CD4-positive, alpha-beta T cell (primary cell): ENCODE data around the gene C3orf70. TPM values are rescaled to one million over a fixed set of nuclear protein-coding genes. Genes with fewer than 3 reads are reported as not detected.

Source experiments
- ATAC-seq: fragments of 200-7000 bp; cut with Tn5 transposase; one replicate; pipeline ENCODE4 v1.10.0; 2022; ENCODE audit warnings: mild to moderate bottlenecking; ENCODE audit not compliant: poor library complexity
- CTCF ChIA-PET: fragments of 350-600 bp; sonication (Branson Sonifier 250); formaldehyde crosslinking; loops from one replicate; lab custom pipeline; 2021; ENCODE audit warnings: antibody characterized with exemption, inconsistent platforms; lab: Charles Lee
- POLR2A ChIA-PET: fragments of 350-600 bp; sonication (Branson Sonifier 250); formaldehyde crosslinking; loops from one replicate; lab custom pipeline; 2021; ENCODE audit warnings: antibody characterized with exemption, inconsistent platforms; lab: Charles Lee
- DNase-seq, 14 experiments: peaks; one replicate each; pipeline ENCODE4 v3.0.0-alpha.2; 2013 to 2020; ENCODE audit warnings: mixed read lengths in 2 of 14
- H3K27ac ChIP-seq, 2 donors: one replicate each; pipeline versions ENCODE4 v1.5.1 to v1.7.0; 2013; ENCODE audit warnings: low read length in 2 of 2, low read depth in 1 of 2, mild to moderate bottlenecking in 1 of 2
- H3K27me3 ChIP-seq, 2 experiments: 1 replicate in 1 of 2; 2 replicates in 1 of 2; pipeline versions ENCODE4 v1.6.1 to v1.7.0; 2013; ENCODE audit warnings: low read length in 2 of 2, control low read depth in 1 of 2, mild to moderate bottlenecking in 1 of 2, moderate library complexity in 1 of 2; ENCODE audit not compliant: insufficient read depth in 2 of 2, control insufficient read depth in 1 of 2
- H3K36me3 ChIP-seq: one replicate; pipeline ENCODE4 v1.6.1; 2013; ENCODE audit warnings: low read length, control low read depth; ENCODE audit not compliant: insufficient read depth
- H3K4me1 ChIP-seq: one replicate; pipeline ENCODE4 v1.6.1; 2013; ENCODE audit warnings: low read length, control low read depth; ENCODE audit not compliant: insufficient read depth
- H3K4me3 ChIP-seq: one replicate; pipeline ENCODE4 v1.5.1; 2013; ENCODE audit warnings: mild to moderate bottlenecking, low read length, moderate library complexity
- H3K9me3 ChIP-seq, 2 experiments: 1 replicate in 1 of 2; 2 replicates in 1 of 2; pipeline versions ENCODE4 v1.6.1 to v1.7.0; 2013; ENCODE audit warnings: low read length in 2 of 2, mild to moderate bottlenecking in 2 of 2, control low read depth in 1 of 2, moderate library complexity in 1 of 2; ENCODE audit not compliant: control insufficient read depth in 1 of 2, insufficient read depth in 1 of 2
- H3K27ac Mint-ChIP-seq: one replicate; pipeline ENCODE4 v1.8.0; 2020; ENCODE audit warnings: mixed read lengths
- H3K27me3 Mint-ChIP-seq: one replicate; pipeline ENCODE4 v1.8.0; 2021; ENCODE audit warnings: mixed read lengths
- H3K36me3 Mint-ChIP-seq: one replicate; pipeline ENCODE4 v1.8.0; 2021; ENCODE audit warnings: low read depth, mixed read lengths
- H3K4me1 Mint-ChIP-seq: one replicate; pipeline ENCODE4 v1.8.0; 2021; ENCODE audit warnings: low read depth, mixed read lengths
- H3K4me3 Mint-ChIP-seq: one replicate; pipeline ENCODE4 v1.8.0; 2020; ENCODE audit warnings: mild to moderate bottlenecking, mixed read lengths
- H3K9me3 Mint-ChIP-seq: one replicate; pipeline ENCODE4 v1.8.0; 2020; ENCODE audit warnings: mixed read lengths
- intact Hi-C, 2 experiments: fragments of 100-400 bp; cut with DNase I in 1 of 2; cut with micrococcal nuclease in 1 of 2; formaldehyde crosslinking; loops; one replicate each; pipeline versions ENCODE4 v1.15.1 to v1.9.0; 2023 to 2025; cut with DNase I, micrococcal nuclease
- total RNA-seq, 174 experiments: library from RNA in 2 of 174; stranded (reverse) in 2 of 174; gene quantifications; one replicate each; pipeline ENCODE4 v1.2.3 and lab custom pipeline; 2021 to 2026
- TF ChIP-seq, protein P1 (sequence below): fragments of 200-600 bp; IDR thresholded peaks from one replicate; pipeline ENCODE4 v1.8.0; 2022; ENCODE audit warnings: antibody characterized with exemption, mild to moderate bottlenecking

C3orf70 gene
- total RNA-seq, 2 experiments from 2014 or later: not detected

- ChIA-PET POLR2A (no interaction called here), CTCF (no interaction called here)
- H3K4me3 ChIP-seq: no peak overlapping the region
- H3K9me3 ChIP-seq: no peaks in the 10 kb centered on the region
- intact Hi-C loops: no loop called here
- H3K27ac Mint-ChIP-seq: no peak overlapping the region
- H3K36me3 Mint-ChIP-seq: no peaks in the 10 kb centered on the region
- H3K27ac ChIP-seq: no peak overlapping the region
- H3K4me1 Mint-ChIP-seq: no peaks in the 10 kb centered on the region
- no peaks in the 10 kb centered on the region for H3K27me3 ChIP-seq
- no peaks in the 10 kb centered on the region for H3K36me3 ChIP-seq
- no peaks in the 10 kb centered on the region for H3K9me3 Mint-ChIP-seq
- H3K4me1 ChIP-seq: no peaks in the 10 kb centered on the region
- TF ChIP-seq, protein P1, sequence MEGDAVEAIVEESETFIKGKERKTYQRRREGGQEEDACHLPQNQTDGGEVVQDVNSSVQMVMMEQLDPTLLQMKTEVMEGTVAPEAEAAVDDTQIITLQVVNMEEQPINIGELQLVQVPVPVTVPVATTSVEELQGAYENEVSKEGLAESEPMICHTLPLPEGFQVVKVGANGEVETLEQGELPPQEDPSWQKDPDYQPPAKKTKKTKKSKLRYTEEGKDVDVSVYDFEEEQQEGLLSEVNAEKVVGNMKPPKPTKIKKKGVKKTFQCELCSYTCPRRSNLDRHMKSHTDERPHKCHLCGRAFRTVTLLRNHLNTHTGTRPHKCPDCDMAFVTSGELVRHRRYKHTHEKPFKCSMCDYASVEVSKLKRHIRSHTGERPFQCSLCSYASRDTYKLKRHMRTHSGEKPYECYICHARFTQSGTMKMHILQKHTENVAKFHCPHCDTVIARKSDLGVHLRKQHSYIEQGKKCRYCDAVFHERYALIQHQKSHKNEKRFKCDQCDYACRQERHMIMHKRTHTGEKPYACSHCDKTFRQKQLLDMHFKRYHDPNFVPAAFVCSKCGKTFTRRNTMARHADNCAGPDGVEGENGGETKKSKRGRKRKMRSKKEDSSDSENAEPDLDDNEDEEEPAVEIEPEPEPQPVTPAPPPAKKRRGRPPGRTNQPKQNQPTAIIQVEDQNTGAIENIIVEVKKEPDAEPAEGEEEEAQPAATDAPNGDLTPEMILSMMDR: no peak
- no peak for ATAC-seq
- H3K4me3 Mint-ChIP-seq: no peak overlapping the region
- no peak for DNase-seq
- peaks cover 4% of the 10 kb centered on the region for H3K27me3 Mint-ChIP-seq
These were observed 36.0 kb upstream of the C3orf70 start for GRCh38 chr3:185188816-185189215.

- POLR2A ChIA-PET: no interaction called here
- TF ChIP-seq, protein P1: no peak
- Mint-ChIP-seq H3K4me1 (no peaks in the 10 kb centered on the region), H3K36me3 (no peaks in the 10 kb centered on the region), H3K9me3 (no peaks in the 10 kb centered on the region), H3K27me3 (peaks cover 13% of the 10 kb centered on the region), H3K4me3 (no peak overlapping the region), H3K27ac (no peak overlapping the region)
- H3K4me1 ChIP-seq: no peaks in the 10 kb centered on the region
- no peaks in the 10 kb centered on the region for H3K36me3 ChIP-seq
- intact Hi-C loops: no loop called here
- DNase-seq (no peak), ATAC-seq (no peak)
- CTCF ChIA-PET: no interaction called here
- no peaks in the 10 kb centered on the region for H3K9me3 ChIP-seq
- H3K4me3 ChIP-seq: no peak overlapping the region
- H3K27me3 ChIP-seq: peaks cover 0 to 3% of the 10 kb centered on the region in 2 experiments
- H3K27ac ChIP-seq: no peak overlapping the region
These were observed 34.5 kb upstream of the C3orf70 start for GRCh38 chr3:185187391-185187790.

- no peaks in the 10 kb centered on the region for H3K9me3 Mint-ChIP-seq
- no peak overlapping the region for H3K27ac Mint-ChIP-seq
- intact Hi-C loops: loop anchor here (2.0 to 5.0 kb wide), 2 partner anchors 300 to 302 kb away; no protein-coding TSS in a partner anchor
- ChIA-PET POLR2A (no interaction called here), CTCF (interaction anchor here (1.4 kb wide), 1 partner anchor 8 kb away, joined by 3 read pairs; no protein-coding TSS in a partner anchor)
- Histone ChIP-seq H3K36me3 (no peaks in the 10 kb centered on the region), H3K4me1 (no peaks in the 10 kb centered on the region), H3K4me3 (no peak overlapping the region), H3K27me3 (peaks cover 4 to 7% of the 10 kb centered on the region in 2 experiments), H3K9me3 (no peaks in the 10 kb centered on the region), H3K27ac (no peak overlapping the region)
- no peaks in the 10 kb centered on the region for H3K4me1 Mint-ChIP-seq
- TF ChIP-seq, protein P1: peak; percentile 68
- no peaks in the 10 kb centered on the region for H3K36me3 Mint-ChIP-seq
- ATAC-seq: no peak
- H3K27me3 Mint-ChIP-seq: peaks cover 5% of the 10 kb centered on the region
- DNase-seq: peak in 5 of 14 experiments; percentile 3 to 39 (median 14)
- H3K4me3 Mint-ChIP-seq: no peak overlapping the region
These were observed 24.0 kb upstream of the C3orf70 start for GRCh38 chr3:185176750-185177359.
